A549 treated with CORT108297 at 1 μM for 4 hours (cell line): ENCODE results near the gene SIMC1. TPM values are rescaled to one million over a fixed set of nuclear protein-coding genes. Genes with fewer than 3 reads are reported as not detected.

ENCODE experiments used
- total RNA-seq: library from RNA; stranded (reverse); fragments of 200-300 nt; extraction: Qiagen RNA extraction; gene quantifications from 5 replicates; pipeline ENCODE4 v1.2.3, GENCODE V29; 2022

Gene SIMC1
- total RNA-seq, result 10.5 to 15.6 TPM (median 14.2 TPM) in 5 replicates

GRCh38 chr5:176237971-176238644, at the start of gene SIMC1:
Gene SIMC1 (plus strand): TSS chr5:176238424. CDS start chr5:176238509, 85 bp downstream.

GRCh38 chr5:176361437-176362232, 123.4 kb downstream of the SIMC1 start, which contains the start of gene KIAA1191:
Gene KIAA1191 (minus strand): TSS chr5:176361764. CDS start chr5:176359508, 2,256 bp downstream.

GRCh38 chr5:176365351-176366231, 127.4 kb downstream of the SIMC1 start, which contains the start of gene ARL10:
Gene ARL10 (plus strand): TSS chr5:176365487. CDS start chr5:176365564, 77 bp downstream.

GRCh38 chr5:176388444-176389134, 150.4 kb downstream of the SIMC1 start, which contains the start of the genes HIGD2A and NOP16:
Gene HIGD2A (plus strand): TSS chr5:176388751. CDS start chr5:176388820, 69 bp downstream.
Gene NOP16 (minus strand): TSS chr5:176388598. CDS start chr5:176388539, 59 bp downstream.

Other genes with a start within 250 kb of the SIMC1 start
- 61.5 to 81.2 TPM (median 73.8 TPM) in 5 replicates for gene KIAA1191, start 123.3 kb downstream of the SIMC1 start, total RNA-seq
- 0.23 to 0.61 TPM (median 0.35 TPM) in 5 replicates for gene ARL10, start 127.1 kb downstream of the SIMC1 start, total RNA-seq
- gene NOP16, start 150.2 kb downstream of the SIMC1 start, total RNA-seq, result 121 to 135 TPM (median 127 TPM) in 5 replicates
- 249 to 273 TPM (median 257 TPM) in 5 replicates for gene HIGD2A, start 150.3 kb downstream of the SIMC1 start, total RNA-seq
- gene CLTB, start 178.1 kb downstream of the SIMC1 start, total RNA-seq, result 74.9 to 118 TPM (median 111 TPM) in 5 replicates
- gene FAF2, start 210.0 kb downstream of the SIMC1 start, total RNA-seq, result 43.1 to 53.0 TPM (median 45.9 TPM) in 5 replicates